ENCODE measurements around the gene KRT20. TPM values are rescaled to one million over a fixed set of nuclear protein-coding genes. Genes with fewer than 3 reads are reported as not detected.

Gene KRT20
- total RNA-seq, 4 donors from 2014 or later: not detected

GRCh38 chr17:40830085-40830776, 54.8 kb downstream of the KRT20 start:
- Histone ChIP-seq H3K4me3 (no peak overlapping the region), H3K4me1 (no peaks in the 10 kb centered on the region), H3K27me3 (no peaks in the 10 kb centered on the region), H3K36me3 (peaks cover 0 to 17% of the 10 kb centered on the region in 2 donors), H3K9me3 (no peaks in the 10 kb centered on the region), H3K27ac (no peak overlapping the region)
- ATAC-seq: no peak
- WGBS, 2 donors (ENCODE audit: low coverage in 1 of 2): 90 to 92% methylated on average over 2 of the region's 2 CpGs
- TF ChIP-seq POLR2A (IDR thresholded peaks at IDR 0.05) (no peak), CTCF (IDR thresholded peaks at IDR 0.05) (no peak), EP300 (IDR thresholded peaks at IDR 0.05) (no peak), POLR2AphosphoS5 (IDR thresholded peaks at IDR 0.05) (no peak)

- no peaks in the 10 kb centered on the region for H3K4me1 ChIP-seq
- H3K27me3 ChIP-seq: no peaks in the 10 kb centered on the region
- ATAC-seq: peak; percentile 34
- H3K36me3 ChIP-seq: peaks cover 0 to under 1% of the 10 kb centered on the region in 2 donors
- no peak for TF ChIP-seq CTCF (IDR thresholded peaks at IDR 0.05)
- TF ChIP-seq POLR2AphosphoS5 (IDR thresholded peaks at IDR 0.05): no peak
- TF ChIP-seq EP300 (IDR thresholded peaks at IDR 0.05): no peak
- no peak for TF ChIP-seq POLR2A (IDR thresholded peaks at IDR 0.05)
- H3K4me3 ChIP-seq: no peak overlapping the region
- no peaks in the 10 kb centered on the region for H3K9me3 ChIP-seq
- H3K27ac ChIP-seq: peak overlapping the region; percentile 28 to 73 (median 66)
- WGBS, 2 donors (ENCODE audit: low coverage in 1 of 2): 33 to 68% methylated on average over 4 of the region's 4 CpGs
Measured at GRCh38 chr17:40828454-40829044, 56.5 kb downstream of the KRT20 start.

- TF ChIP-seq POLR2AphosphoS5 (IDR thresholded peaks at IDR 0.05) (no peak), POLR2A (IDR thresholded peaks at IDR 0.05) (no peak), CTCF (IDR thresholded peaks at IDR 0.05) (no peak), EP300 (IDR thresholded peaks at IDR 0.05) (no peak)
- peak; percentile 28 for ATAC-seq
- WGBS, 2 donors (ENCODE audit: low coverage in 1 of 2): 56 to 70% methylated on average over 7 of the region's 7 CpGs
- H3K27me3 ChIP-seq: no peaks in the 10 kb centered on the region
- H3K4me1 ChIP-seq: no peaks in the 10 kb centered on the region
- H3K27ac ChIP-seq: peak overlapping the region; percentile 28 to 73 (median 66)
- H3K9me3 ChIP-seq: no peaks in the 10 kb centered on the region
- no peak overlapping the region for H3K4me3 ChIP-seq
- H3K36me3 ChIP-seq: no peaks in the 10 kb centered on the region
Measured at GRCh38 chr17:40827746-40828453, 57.1 kb downstream of the KRT20 start.

Other genes with a start within 250 kb of the KRT20 start
- 100 to 1,000 TPM; 102 to 131 (median 109) TPM for gene SMARCE1, start 237.4 kb downstream of the KRT20 start, total RNA-seq
- 10 to 100 TPM in 1 of 4 donors, 1 to 10 TPM in 2, under 1 TPM in 1; 0.94 to 17.8 (median 1.8) TPM for gene KRT222, start 220.1 kb downstream of the KRT20 start, total RNA-seq
- 10 to 100 TPM in 1 of 4 donors, 1 to 10 TPM in 2, not detected in 1; 1.1 to 14.7 (median 1.2) TPM for gene KRT24, start 181.5 kb downstream of the KRT20 start, total RNA-seq
- gene KRT25, start 129.9 kb downstream of the KRT20 start, total RNA-seq: not detected
- gene KRT26, start 113.0 kb downstream of the KRT20 start, total RNA-seq: not detected
- not detected for gene KRT27, start 102.7 kb downstream of the KRT20 start, total RNA-seq
- not detected for gene KRT28, start 85.3 kb downstream of the KRT20 start, total RNA-seq
- 10 to 100 TPM in 3 of 4 donors, 1 to 10 TPM in 1; 5.1 to 14.3 (median 10.6) TPM for gene KRT10, start 62.6 kb downstream of the KRT20 start, total RNA-seq
- not detected for gene KRT12, start 18.0 kb downstream of the KRT20 start, total RNA-seq
- 1 to 10 TPM in 1 of 4 donors, not detected in 3; 6.1 TPM for gene KRT23, start 52.4 kb upstream of the KRT20 start, total RNA-seq
- gene KRT39, start 81.7 kb upstream of the KRT20 start, total RNA-seq: not detected
- not detected for gene KRT40, start 99.1 kb upstream of the KRT20 start, total RNA-seq
- not detected for gene KRTAP3-3, start 108.9 kb upstream of the KRT20 start, total RNA-seq
- not detected for gene KRTAP3-2, start 114.7 kb upstream of the KRT20 start, total RNA-seq
- not detected for gene KRTAP3-1, start 123.9 kb upstream of the KRT20 start, total RNA-seq
- not detected for gene KRTAP1-5, start 142.0 kb upstream of the KRT20 start, total RNA-seq
- not detected for gene KRTAP1-4, start 145.0 kb upstream of the KRT20 start, total RNA-seq
- gene KRTAP1-3, start 149.6 kb upstream of the KRT20 start, total RNA-seq: not detected
- gene KRTAP1-1, start 156.2 kb upstream of the KRT20 start, total RNA-seq: not detected
- not detected for gene KRTAP2-1, start 162.1 kb upstream of the KRT20 start, total RNA-seq
- not detected for gene KRTAP2-2, start 170.0 kb upstream of the KRT20 start, total RNA-seq
- not detected for gene KRTAP2-3, start 174.9 kb upstream of the KRT20 start, total RNA-seq
- gene KRTAP2-4, start 180.6 kb upstream of the KRT20 start, total RNA-seq: not detected
- not detected for gene KRTAP4-7, start 198.9 kb upstream of the KRT20 start, total RNA-seq
- not detected for gene KRTAP4-8, start 212.9 kb upstream of the KRT20 start, total RNA-seq
- not detected for gene KRTAP4-16, start 217.0 kb upstream of the KRT20 start, total RNA-seq
- gene KRTAP4-9, start 220.1 kb upstream of the KRT20 start, total RNA-seq: not detected
- not detected for gene KRTAP4-11, start 233.1 kb upstream of the KRT20 start, total RNA-seq
- not detected for gene KRTAP4-12, start 238.9 kb upstream of the KRT20 start, total RNA-seq

Data from gastroesophageal sphincter (tissue), 4 donors.